Posterior vena cava (tissue), 2 donors: ENCODE measurements around the gene DPYSL3. TPM values are rescaled to one million over a fixed set of nuclear protein-coding genes. Genes with fewer than 3 reads are reported as not detected.

Experiments
- DNase-seq: peaks from one replicate; pipeline ENCODE4 v3.0.0-alpha.2; 2020; ENCODE audit warnings: low spot score
- intact Hi-C, 2 donors: fragments of 100-400 bp; cut with DNase I; formaldehyde crosslinking; loops; one replicate each; pipeline versions ENCODE4 v1.14.1 to v1.14.2; 2022 to 2023
- total RNA-seq, 2 donors: library from RNA; stranded (reverse); fragmentation: NEBNext Ultra II Directional; extraction: Animal tissue kit (Norgen Biotek cat#: 25700); gene quantifications; one replicate each; pipeline ENCODE4 v1.2.1, GENCODE V29; 2021
- donor health status: DM: yes; HTN: yes; CAD: no.
- donor health status: DM: yes; HTN: yes; CAD: no.

The DPYSL3 gene
- total RNA-seq, 2 donors from 2014 or later: 401 to 418 TPM

GRCh38 chr5:147520450-147520849, 10.6 kb upstream of the DPYSL3 start:
- no peak for DNase-seq
- intact Hi-C loops: no loop called here

GRCh38 chr5:147519380-147519779, 9.5 kb upstream of the DPYSL3 start:
- DNase-seq: no peak
- intact Hi-C loops: no loop called here

GRCh38 chr5:147517383-147517782, 7.5 kb upstream of the DPYSL3 start:
- no peak for DNase-seq
- intact Hi-C loops: no loop called here

- intact Hi-C loops: no loop called here
- DNase-seq: no peak
Measured at GRCh38 chr5:147515269-147515668, 5.4 kb upstream of the DPYSL3 start.

GRCh38 chr5:147512659-147513379, 3.0 kb upstream of the DPYSL3 start:
- intact Hi-C loops: no loop called here
- no peak for DNase-seq

- DNase-seq: no peak
- intact Hi-C loops: no loop called here
Measured at GRCh38 chr5:147510885-147511284, 1.0 kb upstream of the DPYSL3 start.

- DNase-seq: peak; percentile 86
- intact Hi-C loops: loop anchor here in 1 of 2 donors (5.0 to 10.0 kb wide), 3 partner anchors 43 to 94 kb away; no protein-coding TSS in a partner anchor
Measured at GRCh38 chr5:147509041-147509709, 693 bp downstream of the DPYSL3 start.

GRCh38 chr5:147508711-147509040, 1.2 kb downstream of the DPYSL3 start:
- DNase-seq: no peak
- intact Hi-C loops: loop anchor here in 1 of 2 donors (5.0 to 10.0 kb wide), 3 partner anchors 44 to 94 kb away; no protein-coding TSS in a partner anchor

GRCh38 chr5:147507480-147508126, 2.3 kb downstream of the DPYSL3 start:
- DNase-seq: no peak
- intact Hi-C loops: loop anchor here in 1 of 2 donors (5.0 to 10.0 kb wide), 3 partner anchors 45 to 93 kb away; no protein-coding TSS in a partner anchor

- DNase-seq: no peak
- intact Hi-C loops: loop anchor here in 1 of 2 donors (10.0 kb wide), 1 partner anchor 90 kb away; no protein-coding TSS in a partner anchor
Measured at GRCh38 chr5:147504535-147504934, 5.3 kb downstream of the DPYSL3 start.

GRCh38 chr5:147504011-147504410, 5.9 kb downstream of the DPYSL3 start:
- intact Hi-C loops: loop anchor here in 1 of 2 donors (10.0 kb wide), 1 partner anchor 89 kb away; no protein-coding TSS in a partner anchor
- DNase-seq: no peak

GRCh38 chr5:147490989-147491388, 18.9 kb downstream of the DPYSL3 start:
- no peak for DNase-seq
- intact Hi-C loops: no loop called here

GRCh38 chr5:147487031-147487750, 22.7 kb downstream of the DPYSL3 start:
- no peak for DNase-seq
- intact Hi-C loops: no loop called here

- intact Hi-C loops: no loop called here
- no peak for DNase-seq
Measured at GRCh38 chr5:147485814-147486213, 24.1 kb downstream of the DPYSL3 start.

- DNase-seq: no peak
- intact Hi-C loops: no loop called here
Measured at GRCh38 chr5:147485046-147485445, 24.8 kb downstream of the DPYSL3 start.

GRCh38 chr5:147484708-147485020, 25.2 kb downstream of the DPYSL3 start:
- intact Hi-C loops: no loop called here
- no peak for DNase-seq

GRCh38 chr5:147483961-147484707, 25.7 kb downstream of the DPYSL3 start:
- intact Hi-C loops: no loop called here
- peak; percentile 96 for DNase-seq

- intact Hi-C loops: no loop called here
- DNase-seq: no peak
Measured at GRCh38 chr5:147483188-147483790, 26.6 kb downstream of the DPYSL3 start.
